ENCODE data around the gene TDRD12.

Gene TDRD12

DNA sequence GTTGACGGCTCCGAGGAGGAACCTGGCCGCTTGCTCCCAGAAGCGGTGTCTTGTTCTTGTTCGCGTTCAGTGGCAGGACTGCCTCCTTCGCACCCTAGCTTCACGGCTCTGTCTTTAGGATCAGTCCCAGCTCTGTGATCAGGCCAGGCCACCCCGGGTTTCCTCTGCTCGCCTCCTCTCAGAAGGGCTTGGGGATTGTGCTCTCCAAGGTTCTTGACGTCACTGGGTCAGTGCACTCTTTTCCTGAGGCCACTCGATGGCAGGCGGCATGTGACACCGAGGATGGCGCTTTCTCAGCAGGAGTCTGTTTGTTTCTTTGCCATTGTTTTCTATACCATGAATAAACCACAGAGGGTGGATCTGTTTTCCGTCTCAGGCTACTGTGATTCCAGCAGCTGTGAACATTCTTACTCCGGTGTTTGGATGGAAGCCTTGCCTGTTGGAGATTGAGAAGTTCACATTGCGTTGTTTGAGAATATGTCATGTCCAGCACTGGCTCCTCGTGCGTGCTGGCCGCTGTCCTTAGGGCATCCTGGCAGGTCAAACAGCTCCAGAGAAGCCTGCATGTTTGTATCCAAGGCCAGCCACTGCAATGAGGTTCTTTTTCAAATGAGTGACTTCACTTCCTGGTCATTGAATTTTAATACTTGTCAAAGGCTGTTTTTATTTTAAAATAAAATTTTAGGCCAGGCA lies 105.5 kb downstream of the TDRD12 start:
- Histone ChIP-seq H2AFZ (ENCODE audit: low read depth) (no peak overlapping the region), H4K20me1 (ENCODE audit: insufficient read depth) (no peaks in the 10 kb centered on the region), H3K9ac (no peak overlapping the region), H3K27ac (no peak overlapping the region), H3K4me3 (IDR thresholded peaks at IDR 0.05; ENCODE audit: insufficient read depth, low read depth, low read length) (no peak overlapping the region), H3K4me1 (ENCODE audit: low read depth, poor library complexity, severe bottlenecking) (no peaks in the 10 kb centered on the region), H3K79me2 (ENCODE audit: insufficient read depth, low read depth) (no peaks in the 10 kb centered on the region), H3K36me3 (ENCODE audit: insufficient read depth) (no peaks in the 10 kb centered on the region), H3K27me3 (ENCODE audit: insufficient read depth, low read depth) (no peaks in the 10 kb centered on the region), H3K4me2 (no peak overlapping the region)
- TF ChIP-seq, protein P1, sequence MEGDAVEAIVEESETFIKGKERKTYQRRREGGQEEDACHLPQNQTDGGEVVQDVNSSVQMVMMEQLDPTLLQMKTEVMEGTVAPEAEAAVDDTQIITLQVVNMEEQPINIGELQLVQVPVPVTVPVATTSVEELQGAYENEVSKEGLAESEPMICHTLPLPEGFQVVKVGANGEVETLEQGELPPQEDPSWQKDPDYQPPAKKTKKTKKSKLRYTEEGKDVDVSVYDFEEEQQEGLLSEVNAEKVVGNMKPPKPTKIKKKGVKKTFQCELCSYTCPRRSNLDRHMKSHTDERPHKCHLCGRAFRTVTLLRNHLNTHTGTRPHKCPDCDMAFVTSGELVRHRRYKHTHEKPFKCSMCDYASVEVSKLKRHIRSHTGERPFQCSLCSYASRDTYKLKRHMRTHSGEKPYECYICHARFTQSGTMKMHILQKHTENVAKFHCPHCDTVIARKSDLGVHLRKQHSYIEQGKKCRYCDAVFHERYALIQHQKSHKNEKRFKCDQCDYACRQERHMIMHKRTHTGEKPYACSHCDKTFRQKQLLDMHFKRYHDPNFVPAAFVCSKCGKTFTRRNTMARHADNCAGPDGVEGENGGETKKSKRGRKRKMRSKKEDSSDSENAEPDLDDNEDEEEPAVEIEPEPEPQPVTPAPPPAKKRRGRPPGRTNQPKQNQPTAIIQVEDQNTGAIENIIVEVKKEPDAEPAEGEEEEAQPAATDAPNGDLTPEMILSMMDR (conservative IDR thresholded peaks at IDR 0.05; ENCODE audit: low read depth, low read length): no peak

DNA sequence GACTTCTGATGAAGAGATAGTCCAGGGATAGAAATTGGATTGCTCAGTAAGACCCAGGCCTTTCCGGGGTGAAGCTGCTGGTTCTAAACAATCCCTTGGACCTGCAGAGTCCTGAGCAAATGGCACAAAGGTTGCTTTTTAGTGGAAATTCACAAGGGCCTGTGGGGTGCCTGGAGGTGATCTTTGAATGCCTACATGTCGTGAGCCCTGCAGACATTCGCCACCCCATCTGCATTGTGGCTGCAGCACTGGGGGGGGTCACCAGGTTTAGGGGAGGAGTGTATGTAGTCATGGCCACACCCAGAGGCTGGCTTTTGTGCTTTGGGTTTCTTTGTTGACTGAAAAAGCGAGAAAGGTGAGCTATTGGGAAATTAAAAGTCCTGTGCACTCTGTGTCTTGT lies 108.6 kb downstream of the TDRD12 start:
- no peaks in the 10 kb centered on the region for H4K20me1 ChIP-seq (ENCODE audit: insufficient read depth)
- TF ChIP-seq, protein P1 (conservative IDR thresholded peaks at IDR 0.05; ENCODE audit: low read depth, low read length): no peak
- H3K4me2 ChIP-seq: no peak overlapping the region
- H3K79me2 ChIP-seq (ENCODE audit: insufficient read depth, low read depth): no peaks in the 10 kb centered on the region
- H3K4me1 ChIP-seq (ENCODE audit: low read depth, poor library complexity, severe bottlenecking): no peaks in the 10 kb centered on the region
- no peak overlapping the region for H3K27ac ChIP-seq
- no peak overlapping the region for H3K4me3 ChIP-seq (IDR thresholded peaks at IDR 0.05; ENCODE audit: insufficient read depth, low read depth, low read length)
- no peaks in the 10 kb centered on the region for H3K27me3 ChIP-seq (ENCODE audit: insufficient read depth, low read depth)
- H3K9ac ChIP-seq: no peak overlapping the region
- H3K36me3 ChIP-seq (ENCODE audit: insufficient read depth): no peaks in the 10 kb centered on the region
- H2AFZ ChIP-seq (ENCODE audit: low read depth): no peak overlapping the region

DNA sequence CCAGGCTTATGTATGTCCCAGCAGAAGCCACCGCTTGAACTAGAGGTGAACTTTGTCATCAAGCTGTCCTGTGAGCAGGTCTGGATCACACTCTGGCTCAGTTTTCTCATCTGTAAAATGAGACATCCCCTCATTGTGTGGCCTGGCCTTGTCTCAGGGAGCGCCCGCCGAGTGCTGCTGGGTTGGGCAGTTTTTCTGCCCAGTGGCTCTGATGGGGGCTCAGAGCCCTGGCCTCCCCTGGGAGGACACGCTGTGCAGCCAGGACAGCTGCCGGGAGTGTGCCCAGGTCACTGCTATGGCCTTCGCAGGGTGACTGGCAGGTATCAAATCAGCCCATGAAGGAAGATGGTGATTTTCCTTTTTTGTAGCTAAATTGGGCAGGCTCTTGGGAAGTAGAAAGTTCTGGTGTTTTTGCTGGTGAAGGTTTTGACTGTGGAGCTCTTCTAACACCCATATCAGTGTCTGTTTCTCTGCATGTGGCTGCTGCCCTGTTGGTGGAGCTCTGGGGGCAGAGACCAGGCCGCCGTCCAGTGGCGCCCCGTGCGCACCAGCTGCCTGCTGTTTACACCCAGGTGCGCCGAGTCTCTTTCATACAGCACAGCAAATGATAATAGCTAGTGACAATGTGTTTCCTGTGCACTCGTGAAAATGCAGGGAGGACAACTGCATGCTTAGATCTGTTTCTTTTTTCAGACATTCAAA lies 109.2 kb downstream of the TDRD12 start:
- no peaks in the 10 kb centered on the region for H3K36me3 ChIP-seq (ENCODE audit: insufficient read depth)
- no peaks in the 10 kb centered on the region for H3K27me3 ChIP-seq (ENCODE audit: insufficient read depth, low read depth)
- no peak overlapping the region for H3K4me3 ChIP-seq (IDR thresholded peaks at IDR 0.05; ENCODE audit: insufficient read depth, low read depth, low read length)
- H2AFZ ChIP-seq (ENCODE audit: low read depth): no peak overlapping the region
- no peaks in the 10 kb centered on the region for H4K20me1 ChIP-seq (ENCODE audit: insufficient read depth)
- H3K27ac ChIP-seq: no peak overlapping the region
- H3K79me2 ChIP-seq (ENCODE audit: insufficient read depth, low read depth): no peaks in the 10 kb centered on the region
- no peak overlapping the region for H3K9ac ChIP-seq
- TF ChIP-seq, protein P1 (conservative IDR thresholded peaks at IDR 0.05; ENCODE audit: low read depth, low read length): no peak
- no peaks in the 10 kb centered on the region for H3K4me1 ChIP-seq (ENCODE audit: low read depth, poor library complexity, severe bottlenecking)
- no peak overlapping the region for H3K4me2 ChIP-seq

DNA sequence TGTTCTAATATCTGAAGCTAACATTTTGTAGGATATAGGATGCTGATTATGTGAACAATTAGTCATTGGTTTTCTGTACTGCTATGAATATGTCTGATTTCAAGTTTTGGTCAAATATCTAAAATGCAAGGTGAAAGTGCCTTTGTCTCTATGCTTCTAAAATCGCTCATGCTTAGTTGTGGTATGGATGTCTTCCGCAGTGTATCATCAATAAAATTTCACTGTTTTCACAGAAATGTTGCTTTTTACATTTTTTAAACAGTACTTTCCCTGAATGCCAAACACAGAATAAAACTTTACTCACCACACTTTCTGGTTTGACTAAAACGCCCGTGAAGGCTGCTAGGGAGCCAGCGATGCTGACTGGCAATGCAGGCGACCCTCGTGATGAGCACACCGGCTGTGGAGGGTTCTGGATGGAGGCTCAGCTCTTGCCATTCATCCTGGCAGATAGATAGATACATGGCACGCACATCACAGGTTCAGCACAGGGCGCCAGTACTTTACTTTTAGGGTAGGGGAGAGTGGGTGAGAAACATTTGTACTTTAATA lies 109.9 kb downstream of the TDRD12 start:
- Histone ChIP-seq H2AFZ (ENCODE audit: low read depth) (no peak overlapping the region), H3K4me1 (ENCODE audit: low read depth, poor library complexity, severe bottlenecking) (no peaks in the 10 kb centered on the region), H4K20me1 (ENCODE audit: insufficient read depth) (no peaks in the 10 kb centered on the region), H3K9ac (no peak overlapping the region), H3K79me2 (ENCODE audit: insufficient read depth, low read depth) (no peaks in the 10 kb centered on the region), H3K27ac (no peak overlapping the region), H3K4me3 (IDR thresholded peaks at IDR 0.05; ENCODE audit: insufficient read depth, low read depth, low read length) (no peak overlapping the region), H3K4me2 (no peak overlapping the region), H3K36me3 (ENCODE audit: insufficient read depth) (no peaks in the 10 kb centered on the region), H3K27me3 (ENCODE audit: insufficient read depth, low read depth) (no peaks in the 10 kb centered on the region)
- TF ChIP-seq, protein P1 (conservative IDR thresholded peaks at IDR 0.05; ENCODE audit: low read depth, low read length): no peak
